Hematopoietic multipotent progenitor cell treated with erythropoietin and hydrocortisone succinate and interleukin-3 and kit ligand, for 6 days (in vitro differentiated cells): ENCODE measurements around the gene FAM171A1.
A peak's percentile ranks its signal among the peaks of the same experiment; 100 is the strongest.
"Not testable (repeated sequence)": the region's sequence is repeated elsewhere in the genome, so short reads cannot be mapped to it uniquely, and the experiment has no call there.

Experiments used
- DNase-seq: peaks from one replicate; pipeline ENCODE4 v3.0.0-alpha.2; 2015

Gene FAM171A1

DNA sequence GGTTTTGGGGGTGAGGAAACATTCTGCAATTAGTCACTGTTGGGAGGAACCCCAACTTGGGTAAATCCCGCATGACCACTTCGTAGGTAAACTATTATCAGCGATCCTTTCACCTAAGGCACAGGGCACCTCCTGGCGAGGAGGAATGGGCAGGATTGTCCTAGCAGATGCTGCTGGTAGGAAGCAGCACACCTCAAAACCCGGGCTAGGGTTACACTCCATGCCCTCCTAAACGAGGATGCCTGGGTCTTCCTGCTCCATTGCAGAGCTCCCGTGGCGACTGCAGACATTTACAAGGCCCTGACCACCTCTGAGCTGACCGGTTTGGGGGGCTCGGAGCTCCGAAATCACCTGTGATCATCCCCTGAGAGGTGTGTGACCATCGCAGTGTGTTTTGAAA lies 92.3 kb downstream of the FAM171A1 start:
- DNase-seq, result no peak

DNA sequence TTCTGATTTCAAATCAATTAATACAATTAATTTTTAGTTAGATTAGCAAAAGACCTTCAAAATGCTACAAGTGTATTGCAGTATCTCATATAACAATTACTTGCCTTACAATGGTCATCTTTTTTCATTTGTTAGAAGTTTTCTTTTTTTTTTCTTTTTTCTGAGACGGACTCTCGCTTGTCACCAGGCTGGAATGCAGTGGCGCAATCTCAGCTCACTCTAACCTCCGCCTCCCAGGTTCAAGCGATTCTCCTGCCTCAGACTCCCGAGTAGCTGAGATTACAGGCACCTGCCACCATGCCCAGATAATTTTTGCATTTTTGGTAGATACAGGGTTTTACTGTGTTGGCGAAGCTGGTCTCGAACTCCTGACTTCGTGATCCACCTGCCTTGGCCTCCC lies 95.0 kb downstream of the FAM171A1 start:
- DNase-seq, result not testable (repeated sequence)

DNA sequence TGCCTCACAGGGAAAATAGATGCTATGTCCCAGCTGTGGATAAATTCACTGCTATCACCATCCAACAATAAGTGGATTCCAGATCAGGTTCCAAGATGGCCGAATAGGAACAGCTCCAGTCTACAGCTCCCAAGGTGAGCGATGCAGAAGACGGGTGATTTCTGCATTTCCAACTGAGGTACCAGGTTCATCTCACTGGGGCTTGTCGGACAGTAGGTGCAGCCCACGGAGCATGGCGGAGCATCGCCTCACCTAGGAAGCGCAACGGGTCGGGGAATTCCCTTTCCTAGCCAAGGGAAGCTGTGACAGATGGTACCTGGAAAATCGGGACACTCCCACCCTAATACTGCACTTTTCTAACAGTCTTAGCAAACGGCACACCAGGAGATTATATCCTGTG lies 101.3 kb downstream of the FAM171A1 start:
- not testable (repeated sequence) for DNase-seq

DNA sequence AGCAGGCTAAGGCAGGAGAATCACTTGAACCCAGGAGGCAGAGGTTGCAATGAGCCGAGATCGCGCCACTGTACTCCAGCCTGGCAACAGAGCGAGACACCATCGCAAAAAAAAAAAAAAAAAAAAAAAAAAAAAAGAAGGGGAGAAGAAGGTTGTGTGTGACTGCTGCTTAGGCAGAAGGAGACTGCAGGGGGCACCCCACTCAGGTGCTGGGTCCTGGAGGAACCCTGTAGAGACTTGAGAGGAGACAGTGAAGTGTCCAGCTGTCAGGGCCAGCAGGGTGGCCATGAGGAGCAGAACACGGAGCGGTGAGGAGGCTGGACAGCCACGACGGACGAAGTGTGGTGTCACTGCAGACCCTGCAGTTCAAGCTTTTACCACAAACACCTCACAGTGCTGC lies 103.6 kb downstream of the FAM171A1 start:
- DNase-seq, result peak; percentile 45

DNA sequence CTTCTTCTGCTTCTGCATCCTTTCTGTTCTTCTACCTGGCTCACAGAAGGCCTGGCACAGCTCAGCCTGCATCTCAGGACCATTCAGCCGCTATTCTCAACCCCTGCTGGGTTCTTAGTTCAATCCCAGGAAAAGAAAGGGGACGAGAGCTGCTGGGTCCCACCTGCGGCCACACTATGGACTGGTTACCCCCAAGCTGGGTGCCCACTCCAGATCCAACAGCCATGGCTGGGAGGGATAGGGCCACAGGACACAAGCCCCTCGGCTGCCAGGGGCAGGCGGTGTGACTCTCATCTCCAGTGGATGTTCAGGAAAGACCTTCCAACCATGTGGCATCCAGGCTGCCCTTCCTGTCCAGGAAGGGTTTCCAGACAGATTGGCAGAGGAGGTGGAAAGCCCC lies 105.0 kb downstream of the FAM171A1 start:
- DNase-seq, result no peak

DNA sequence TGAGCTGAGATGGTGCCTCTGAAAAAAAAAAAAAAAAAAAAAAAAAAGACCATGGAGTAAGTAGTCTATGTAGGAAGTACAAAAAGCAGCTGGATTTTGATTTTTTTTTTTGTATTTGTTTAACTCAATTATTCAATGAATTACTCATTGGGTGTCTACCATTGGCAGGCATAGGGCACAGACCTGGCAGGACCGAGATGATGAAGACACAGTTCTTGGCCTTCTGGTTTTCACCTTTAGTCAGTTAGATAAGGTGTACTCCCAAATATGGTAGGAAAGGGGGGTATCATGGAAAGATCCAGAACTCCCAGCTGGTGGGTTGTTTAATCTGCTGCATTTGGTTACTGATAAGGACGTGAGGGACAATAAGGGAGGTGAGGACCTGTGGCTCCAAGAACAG lies 105.5 kb downstream of the FAM171A1 start:
- no peak for DNase-seq

DNA sequence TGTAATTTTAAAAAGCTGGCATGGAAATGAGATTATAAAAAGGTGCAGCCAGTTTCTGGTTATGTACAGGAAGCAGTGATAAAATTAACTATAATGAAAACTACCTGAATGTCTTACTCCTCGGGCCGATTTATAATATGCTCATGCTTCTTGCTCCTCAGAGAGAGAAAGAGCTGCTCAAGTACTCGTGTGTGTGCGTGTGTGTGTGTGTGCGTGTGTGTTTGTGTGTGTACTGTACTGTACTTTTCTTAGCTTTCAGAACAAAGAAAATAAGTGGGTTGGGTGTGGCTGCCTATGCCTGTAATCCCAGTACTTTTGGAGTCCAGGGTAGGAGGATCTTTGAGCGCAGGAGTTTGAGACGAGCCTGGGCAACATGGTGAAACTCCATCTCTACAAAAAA lies 106.0 kb downstream of the FAM171A1 start:
- DNase-seq, result no peak

DNA sequence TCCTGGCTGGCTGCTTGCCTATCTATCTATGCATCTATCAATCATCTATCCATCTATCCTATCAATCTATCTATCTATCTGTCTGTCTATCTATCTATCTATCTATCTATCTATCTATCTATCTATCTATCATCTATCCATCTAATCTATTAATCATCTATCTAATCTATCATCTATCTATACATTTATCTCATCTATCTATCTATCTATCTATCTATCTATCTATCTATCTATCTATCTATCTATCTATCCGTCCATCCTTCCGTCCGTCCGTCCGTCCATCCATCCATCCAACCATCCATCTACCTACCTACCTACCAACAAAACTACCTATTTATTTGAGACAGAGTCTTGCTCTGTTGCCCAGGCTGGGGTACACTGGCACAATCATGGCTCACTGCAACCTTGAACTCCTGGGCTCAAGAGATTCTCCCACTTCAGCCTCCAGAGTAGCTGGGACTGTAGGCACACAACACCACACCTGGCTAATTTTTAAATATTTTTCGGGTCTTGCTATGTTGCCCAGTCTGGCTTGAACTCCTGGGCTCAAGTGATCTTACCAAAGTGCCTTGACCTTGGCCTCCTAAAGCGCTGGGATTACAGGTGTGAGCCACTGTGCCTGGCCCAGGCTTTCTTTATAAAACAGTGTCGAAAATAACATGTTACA lies 107.3 kb downstream of the FAM171A1 start:
- no peak for DNase-seq

DNA sequence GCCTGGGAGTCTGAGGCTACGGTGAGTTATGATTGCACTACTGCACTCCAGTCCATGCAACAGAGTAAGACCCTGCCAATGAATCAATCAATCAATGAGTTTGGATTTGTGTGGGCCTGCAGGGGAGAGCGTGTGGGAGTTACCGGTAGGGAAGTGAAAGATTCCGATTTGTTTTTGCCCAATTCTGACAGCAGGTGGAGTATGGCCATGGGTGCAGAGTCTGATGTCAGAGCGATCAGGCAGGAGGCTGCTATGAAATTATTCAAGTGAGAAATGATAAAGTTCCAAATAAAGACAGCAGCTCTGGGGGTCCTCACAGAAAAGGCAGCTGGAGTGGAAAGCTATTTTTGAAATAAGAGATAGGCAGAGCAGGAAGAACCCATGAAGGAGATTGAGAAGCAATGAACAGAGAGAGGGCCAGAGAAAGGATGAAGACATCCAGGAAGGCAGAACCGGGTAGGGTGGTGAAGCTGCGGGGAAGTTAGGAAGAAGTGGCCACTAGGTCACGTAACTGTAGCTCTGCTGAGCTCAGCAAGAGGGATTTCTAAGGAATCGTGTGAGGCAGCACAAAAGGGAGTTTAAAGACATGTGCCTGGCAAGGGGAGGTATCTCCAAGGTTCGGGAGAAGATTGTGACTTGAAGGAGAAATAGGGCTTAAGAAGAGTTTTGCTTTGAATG lies 108.9 kb downstream of the FAM171A1 start:
- DNase-seq, result peak; percentile 39

DNA sequence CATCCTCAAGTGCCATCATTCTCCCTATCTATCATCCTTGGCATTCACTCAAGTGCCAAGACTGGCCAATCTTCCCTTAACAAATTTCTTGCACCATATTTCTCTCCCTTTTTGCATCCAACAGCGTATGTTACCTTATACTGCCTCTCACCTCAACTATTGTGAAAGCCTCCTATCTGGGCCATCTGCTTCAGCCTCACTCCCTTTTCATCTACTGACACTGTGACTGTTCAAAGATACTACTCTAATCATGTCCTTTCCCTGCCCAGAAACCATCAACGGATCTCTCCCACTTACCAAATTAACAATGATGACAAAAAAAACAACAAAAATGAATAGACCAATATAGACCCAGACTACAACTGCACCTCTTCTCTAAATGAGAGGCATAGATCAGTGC lies 112.0 kb downstream of the FAM171A1 start:
- no peak for DNase-seq

DNA sequence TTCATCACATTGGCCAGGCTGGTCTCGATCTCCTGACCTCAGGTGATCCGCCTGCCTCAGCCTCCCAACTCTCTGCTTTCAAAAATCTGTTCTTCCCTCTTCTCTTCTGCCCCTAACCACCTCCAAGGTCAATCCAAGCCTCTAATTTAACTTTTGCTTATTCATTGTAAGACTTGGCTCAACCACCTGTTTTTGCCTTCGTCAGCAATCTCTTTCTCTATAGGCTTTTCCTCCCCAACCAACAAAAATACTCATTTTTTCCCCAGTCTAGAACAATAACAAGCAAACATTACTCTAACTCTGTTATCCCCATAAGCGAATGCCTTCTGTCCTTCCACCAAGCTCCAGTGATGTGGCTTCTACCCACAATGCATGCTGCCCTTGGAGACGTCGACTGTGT lies 112.8 kb downstream of the FAM171A1 start:
- DNase-seq, result no peak

DNA sequence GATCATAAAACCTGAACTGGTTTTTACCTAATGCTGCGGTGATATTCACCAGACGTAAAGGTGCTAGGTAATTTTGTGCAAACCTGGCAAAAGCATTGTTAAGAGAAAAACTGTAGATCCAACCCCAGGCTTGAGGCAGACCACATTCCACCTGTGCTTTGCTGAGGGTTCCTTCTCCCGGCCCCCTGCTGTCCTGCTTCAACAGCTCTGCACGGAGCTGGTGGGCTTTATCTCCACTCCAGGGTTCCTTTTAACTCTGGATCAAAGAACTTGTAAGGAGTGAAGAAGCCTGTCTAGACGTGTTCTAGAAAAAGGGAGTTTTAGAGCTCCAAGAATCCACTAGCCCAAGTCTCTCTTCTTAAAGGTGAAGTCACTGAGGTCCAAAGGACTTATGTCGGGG lies 115.1 kb downstream of the FAM171A1 start:
- DNase-seq, result no peak

DNA sequence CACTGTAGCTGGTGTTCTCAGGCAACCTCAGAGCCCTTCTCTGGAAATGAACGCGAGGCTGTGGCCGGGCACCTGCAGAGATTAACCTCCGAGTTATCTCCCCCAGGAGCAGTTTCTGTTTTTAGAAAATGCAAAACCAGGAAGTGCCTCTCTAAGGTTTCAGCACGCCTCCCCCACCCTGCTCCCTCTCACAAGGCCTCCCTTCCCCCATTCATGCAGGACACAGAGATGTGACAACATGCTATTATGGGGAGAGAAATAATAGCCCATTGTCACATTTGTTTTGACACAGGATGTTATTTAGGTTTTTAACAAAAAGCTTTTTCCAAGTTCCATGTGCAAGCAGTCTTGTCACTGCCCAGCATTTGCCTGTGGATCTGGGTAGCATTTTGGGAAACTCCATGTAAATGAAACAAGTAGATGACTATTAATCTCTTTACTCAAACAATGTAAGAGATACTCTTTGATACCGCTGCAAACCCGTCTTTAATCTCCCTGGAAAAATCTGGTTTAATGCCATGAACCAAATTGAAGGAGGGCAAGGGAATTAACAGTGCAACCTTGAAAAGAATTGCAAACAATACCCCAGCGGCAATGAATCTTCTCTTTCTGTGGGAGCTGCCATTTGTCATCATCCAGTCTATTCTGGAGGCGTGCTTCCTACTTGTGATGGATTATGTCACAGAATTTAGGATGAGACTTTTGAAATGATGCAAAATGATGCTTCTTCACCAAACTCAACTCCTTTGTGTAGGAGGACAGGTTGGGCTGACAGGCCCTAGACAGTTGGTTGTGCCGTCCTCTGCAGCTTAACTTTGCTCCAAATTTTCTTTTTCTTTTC lies 116.1 kb downstream of the FAM171A1 start:
- peak; percentile 37 for DNase-seq

DNA sequence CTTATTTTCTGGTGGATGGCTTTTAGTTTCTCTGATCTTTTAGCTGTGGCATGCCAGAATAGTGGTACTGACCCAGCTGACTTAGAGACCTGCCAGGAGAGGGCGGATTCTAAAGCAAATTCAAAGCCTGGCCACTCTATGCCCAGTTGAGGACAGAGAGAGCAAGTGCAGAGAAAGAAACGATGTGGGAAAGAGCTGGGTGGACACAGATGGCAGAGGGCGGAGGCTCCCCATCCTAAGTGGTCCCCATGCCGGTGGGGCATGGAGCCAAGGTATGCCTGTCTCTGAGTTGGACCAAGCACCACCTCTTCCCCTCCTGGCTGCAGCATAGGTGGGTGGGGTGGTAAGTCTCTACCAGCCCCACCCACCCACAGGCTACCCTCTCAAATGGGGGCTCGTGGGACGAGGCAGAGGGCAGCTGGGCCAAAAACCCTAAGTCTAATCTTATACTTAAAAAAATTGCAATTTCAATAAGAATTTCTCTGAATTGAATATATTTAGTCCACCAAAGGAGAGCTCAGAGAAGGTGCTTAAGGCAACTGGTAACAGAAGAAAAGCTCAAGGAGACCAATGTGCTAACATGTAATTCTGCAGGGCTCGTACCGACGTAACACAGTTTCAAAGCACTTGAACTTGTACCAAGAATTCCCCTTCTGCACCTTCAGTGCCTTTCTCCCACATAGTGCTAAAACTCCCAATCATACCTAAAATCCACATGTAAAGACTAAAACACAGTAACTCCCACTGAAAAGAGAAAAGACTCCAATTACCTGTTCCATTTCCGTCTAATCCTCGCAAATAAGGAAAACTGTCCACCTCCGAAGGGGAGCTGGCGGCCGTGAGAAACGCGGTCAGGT lies 116.9 kb downstream of the FAM171A1 start:
- no peak for DNase-seq

DNA sequence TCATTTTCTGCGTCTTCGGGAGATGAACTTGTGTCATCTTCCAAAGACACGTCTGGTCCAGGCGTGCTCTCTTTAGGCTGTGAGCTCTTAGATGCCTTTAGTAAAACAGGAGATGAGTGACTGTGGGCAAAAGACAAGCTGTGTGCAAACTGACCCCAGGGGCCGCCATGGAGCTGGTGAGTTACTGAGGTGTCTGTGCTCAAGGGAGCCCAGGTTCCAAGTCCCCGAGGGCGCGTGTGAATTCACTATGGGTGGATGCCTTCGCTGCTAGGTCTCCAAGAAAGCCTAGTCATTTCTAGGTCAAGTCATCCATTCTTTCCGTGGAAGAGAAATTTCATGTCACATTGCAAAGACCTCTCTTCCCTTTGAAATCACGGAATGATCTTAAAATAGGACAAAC lies 118.7 kb downstream of the FAM171A1 start:
- DNase-seq, result no peak

DNA sequence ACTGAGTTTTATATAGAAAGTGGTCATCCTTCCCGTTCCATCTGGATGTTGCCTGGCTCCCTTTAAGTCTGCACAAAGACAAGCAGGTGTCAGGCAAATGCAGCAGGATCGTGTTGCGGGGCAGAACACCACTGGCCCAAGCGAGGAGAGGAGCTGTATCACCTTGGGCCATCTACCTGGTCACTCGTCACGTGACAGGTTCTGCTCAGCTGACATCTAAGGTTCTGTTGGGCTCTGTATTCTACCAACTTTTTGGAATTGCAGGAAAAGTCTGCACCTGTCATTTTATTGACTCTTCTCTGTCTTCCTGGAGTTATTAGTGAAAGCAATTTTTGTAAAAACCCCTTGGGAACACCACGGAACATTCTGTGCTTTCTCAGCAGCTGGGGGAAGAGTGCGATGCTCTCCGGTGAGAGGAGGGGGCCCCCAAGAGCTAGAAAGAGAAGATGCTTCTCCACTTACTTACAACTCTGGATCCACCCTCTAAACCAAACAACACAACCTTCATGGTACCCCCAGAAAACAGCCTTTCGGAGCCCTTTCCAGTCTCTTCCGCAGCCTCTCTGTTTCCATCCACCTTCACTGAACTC lies 119.2 kb downstream of the FAM171A1 start:
- DNase-seq, result no peak

DNA sequence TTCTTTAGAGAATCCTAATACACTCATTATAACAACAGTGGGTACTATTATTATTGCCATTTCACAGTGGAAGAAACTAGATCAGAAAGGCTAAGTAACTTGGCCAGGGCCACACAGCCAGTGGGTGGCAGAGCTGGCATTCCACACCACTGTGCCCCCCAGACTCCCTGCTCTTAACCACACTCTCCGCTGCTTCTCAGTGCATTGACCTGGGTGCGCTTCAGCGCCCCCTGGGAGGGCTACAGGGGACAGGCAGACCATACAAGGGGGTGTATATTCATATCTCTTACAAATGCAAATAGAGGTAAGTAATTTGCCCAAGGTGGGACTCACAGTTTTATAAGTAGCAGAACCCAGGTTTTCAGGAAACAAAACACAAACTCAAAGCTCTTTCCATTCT lies 125.6 kb downstream of the FAM171A1 start:
- DNase-seq, result peak; percentile 70

DNA sequence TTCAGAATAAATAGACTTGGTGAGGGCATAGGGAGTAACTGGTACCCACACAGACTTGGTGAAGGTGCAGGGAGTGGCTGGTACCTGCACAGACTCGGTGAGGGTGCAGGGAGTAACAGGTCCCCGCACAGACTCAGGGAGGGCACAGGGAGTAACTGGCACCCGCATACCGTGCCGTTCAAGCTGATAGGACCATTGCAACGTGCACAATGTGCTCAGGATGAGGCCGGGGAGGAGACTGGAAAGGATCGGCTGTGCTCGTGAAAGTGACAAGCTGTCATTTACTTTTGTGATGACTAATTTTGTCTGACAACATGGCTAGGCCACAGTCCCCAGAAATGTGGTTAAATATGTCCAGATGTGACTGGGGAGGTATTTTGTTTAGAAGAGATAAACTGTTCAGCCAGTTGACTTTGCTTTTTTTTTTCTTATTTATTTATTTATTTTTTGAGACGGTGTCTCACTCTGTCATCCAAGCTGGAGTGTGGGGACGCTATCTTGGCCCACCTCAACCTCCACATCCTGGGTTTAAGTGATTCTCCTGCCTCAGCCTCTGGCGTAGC lies 126.4 kb downstream of the FAM171A1 start:
- peak; percentile 63 for DNase-seq

DNA sequence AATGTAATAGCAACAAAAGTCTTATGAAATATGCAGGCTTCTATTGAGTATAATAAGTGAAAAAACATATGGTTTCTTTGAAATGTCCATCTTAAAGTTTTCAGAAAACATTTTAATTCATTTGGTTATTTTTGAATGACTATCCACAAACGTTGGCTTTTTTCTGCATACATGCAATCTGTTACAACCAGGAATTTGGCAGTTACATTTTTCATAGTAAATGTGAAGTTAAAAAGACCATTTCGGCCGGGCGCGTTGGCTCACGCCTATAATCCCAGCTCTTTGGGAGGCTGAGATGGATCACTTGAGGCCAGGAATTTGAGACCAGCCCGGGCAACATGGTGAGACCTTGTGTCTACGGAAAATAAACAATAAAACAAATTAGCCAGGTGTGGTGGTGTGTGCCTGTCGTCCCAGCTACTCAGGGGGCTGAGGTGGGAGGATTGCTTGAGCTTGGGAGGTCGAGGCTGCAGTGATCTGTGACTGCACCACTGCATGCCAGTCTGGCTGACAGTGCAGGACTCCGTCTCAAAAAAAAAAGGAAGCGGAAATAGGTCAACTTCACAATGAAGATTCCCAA lies 128.7 kb downstream of the FAM171A1 start:
- DNase-seq, result no peak

DNA sequence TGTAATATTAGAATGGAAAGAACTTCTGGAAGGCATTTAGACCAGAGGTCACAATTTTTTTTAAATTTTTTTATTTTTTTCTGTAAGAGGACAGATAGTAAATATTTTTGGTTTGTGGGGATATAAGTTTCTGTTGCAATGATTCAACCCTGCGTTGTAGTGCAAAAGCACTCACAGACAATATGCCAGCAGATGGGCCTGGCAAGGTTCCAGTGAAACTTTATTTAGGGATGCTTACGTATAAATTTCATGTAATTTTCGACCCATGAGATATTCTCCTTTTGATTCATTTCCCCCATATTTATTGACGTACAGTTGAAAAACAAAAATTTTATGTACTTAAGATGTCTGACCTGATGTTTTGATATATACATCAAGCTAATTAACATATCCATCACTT lies 129.8 kb downstream of the FAM171A1 start:
- no peak for DNase-seq

DNA sequence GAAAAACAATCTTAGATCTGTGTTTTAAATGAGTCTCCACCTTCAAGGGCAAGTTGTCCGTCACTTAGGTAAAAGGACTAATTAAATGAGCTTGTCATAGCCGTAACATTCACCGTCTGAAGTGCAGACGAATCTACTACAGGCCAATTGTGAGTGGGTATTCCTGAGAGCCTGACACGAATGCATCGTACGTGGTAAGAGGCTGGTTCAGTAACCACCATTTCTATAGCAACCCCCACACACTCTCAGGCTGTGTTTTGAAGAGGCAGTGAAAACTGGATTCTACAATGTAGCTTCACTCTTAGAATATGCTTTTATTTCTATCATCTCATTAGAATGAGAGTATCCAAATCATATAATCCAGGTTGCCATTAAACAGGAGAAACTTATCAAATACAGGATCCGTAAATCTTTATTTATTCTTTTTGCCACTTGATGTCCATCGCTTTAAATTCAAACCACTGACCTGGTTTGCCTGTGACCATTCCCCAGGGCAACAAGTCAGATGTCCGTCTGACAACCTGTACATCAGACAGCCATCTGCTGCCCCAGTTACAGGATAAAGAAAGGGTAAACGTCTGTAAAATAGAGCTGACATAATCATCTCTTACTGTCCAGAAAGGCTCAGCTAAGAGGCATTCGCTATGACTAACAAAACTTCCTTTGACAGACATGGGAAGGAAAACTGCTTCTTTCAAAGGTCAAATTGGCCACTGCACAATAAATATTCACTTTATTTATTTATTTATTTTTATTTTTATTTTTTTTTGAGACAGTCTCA lies 132.3 kb downstream of the FAM171A1 start:
- DNase-seq, result no peak
